ENCODE measurements around the gene SHISAL2B. TPM values are rescaled to one million over a fixed set of nuclear protein-coding genes. Genes with fewer than 3 reads are reported as not detected.
"Not testable (repeated sequence)": the region's sequence is repeated elsewhere in the genome, so short reads cannot be mapped to it uniquely, and the experiment has no call there.

SHISAL2B gene
- total RNA-seq, 2 donors from 2014 or later: 0.99 to 9.9 TPM

- no peaks in the 10 kb centered on the region for H3K27me3 ChIP-seq
- 49 to 60% methylated on average over 3 of the region's 3 CpGs for WGBS, 2 donors
- no peak for DNase-seq
- intact Hi-C loops (cut with DNase I): no loop called here
- H3K4me3 ChIP-seq: no peak overlapping the region
- H3K27ac ChIP-seq: no peak overlapping the region
- H3K9me3 ChIP-seq: no peaks in the 10 kb centered on the region
- peaks cover 6% of the 10 kb centered on the region for H3K4me1 ChIP-seq
- H3K36me3 ChIP-seq (replicated peaks in 1 of 2; ENCODE audit: insufficient read depth in 1 of 2, low read depth in 2 of 2): no peaks in the 10 kb centered on the region
- no peak for ATAC-seq
- TF ChIP-seq CTCF (IDR thresholded peaks at IDR 0.05): no peak
- TF ChIP-seq POLR2A (IDR thresholded peaks at IDR 0.05): no peak
These were observed 36.3 kb upstream of the SHISAL2B start for GRCh38 chr5:64653766-64654560.

GRCh38 chr5:64654561-64654938 lies 35.8 kb upstream of the SHISAL2B start:
- no peaks in the 10 kb centered on the region for H3K27me3 ChIP-seq
- 22 to 34% methylated on average over 2 of the region's 2 CpGs for WGBS, 2 donors
- intact Hi-C loops (cut with DNase I): no loop called here

DNA sequence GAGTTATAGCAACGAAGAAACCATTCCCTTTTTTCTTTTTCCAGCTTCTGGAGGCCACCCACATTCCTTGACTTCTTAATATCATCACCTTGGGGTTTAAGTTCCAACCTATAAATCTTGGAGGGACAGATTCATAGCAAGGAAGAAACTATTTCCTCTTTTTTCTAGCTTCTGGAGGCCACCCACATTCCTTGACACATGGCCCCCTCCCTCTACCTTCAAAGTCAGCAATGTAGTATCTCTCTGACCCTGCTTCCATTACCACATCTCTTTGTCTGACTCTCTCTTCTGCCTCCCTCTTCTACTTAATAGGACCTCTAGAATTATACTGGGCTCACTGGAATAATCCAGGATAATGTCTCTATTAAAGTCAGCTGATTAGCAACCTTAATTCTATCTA lies 34.7 kb upstream of the SHISAL2B start:
- TF ChIP-seq CTCF (IDR thresholded peaks at IDR 0.05) (no peak), POLR2A (IDR thresholded peaks at IDR 0.05) (no peak)
- peaks cover 6% of the 10 kb centered on the region for H3K4me1 ChIP-seq

More at GRCh38 chr5:64654561-64654938, 35.8 kb upstream of the SHISAL2B start:
- no peak for ATAC-seq
- DNase-seq: no peak
- TF ChIP-seq CTCF (IDR thresholded peaks at IDR 0.05) (no peak), POLR2A (IDR thresholded peaks at IDR 0.05) (no peak)
- H3K36me3 ChIP-seq (replicated peaks in 1 of 2; ENCODE audit: insufficient read depth in 1 of 2, low read depth in 2 of 2): no peaks in the 10 kb centered on the region
- no peak overlapping the region for H3K4me3 ChIP-seq
- H3K4me1 ChIP-seq: peaks cover 6% of the 10 kb centered on the region
- no peak overlapping the region for H3K27ac ChIP-seq
- H3K9me3 ChIP-seq: no peaks in the 10 kb centered on the region

GRCh38 chr5:64659289-64659688 lies 31.0 kb upstream of the SHISAL2B start:
- TF ChIP-seq POLR2A (IDR thresholded peaks at IDR 0.05): no peak
- TF ChIP-seq CTCF (IDR thresholded peaks at IDR 0.05): no peak
- H3K4me1 ChIP-seq: peaks cover 6% of the 10 kb centered on the region
- ATAC-seq (no peak), DNase-seq (no peak)
- no peaks in the 10 kb centered on the region for H3K27me3 ChIP-seq
- 79 to 85% methylated on average over 3 of the region's 3 CpGs for WGBS, 2 donors
- H3K9me3 ChIP-seq: no peaks in the 10 kb centered on the region
- no peak overlapping the region for H3K27ac ChIP-seq
- intact Hi-C loops (cut with DNase I): no loop called here
- no peak overlapping the region for H3K4me3 ChIP-seq
- no peaks in the 10 kb centered on the region for H3K36me3 ChIP-seq (replicated peaks in 1 of 2; ENCODE audit: insufficient read depth in 1 of 2, low read depth in 2 of 2)

More for the DNA sequence above, 34.7 kb upstream of the SHISAL2B start:
- Histone ChIP-seq H3K4me3 (no peak overlapping the region), H3K27ac (no peak overlapping the region), H3K36me3 (replicated peaks in 1 of 2; ENCODE audit: insufficient read depth in 1 of 2, low read depth in 2 of 2) (no peaks in the 10 kb centered on the region), H3K27me3 (no peaks in the 10 kb centered on the region), H3K9me3 (no peaks in the 10 kb centered on the region)
- ATAC-seq (no peak), DNase-seq (no peak)
- intact Hi-C loops (cut with DNase I): no loop called here
- WGBS, 2 donors: 68 to 78% methylated on average over 1 of the region's 1 CpG

DNA sequence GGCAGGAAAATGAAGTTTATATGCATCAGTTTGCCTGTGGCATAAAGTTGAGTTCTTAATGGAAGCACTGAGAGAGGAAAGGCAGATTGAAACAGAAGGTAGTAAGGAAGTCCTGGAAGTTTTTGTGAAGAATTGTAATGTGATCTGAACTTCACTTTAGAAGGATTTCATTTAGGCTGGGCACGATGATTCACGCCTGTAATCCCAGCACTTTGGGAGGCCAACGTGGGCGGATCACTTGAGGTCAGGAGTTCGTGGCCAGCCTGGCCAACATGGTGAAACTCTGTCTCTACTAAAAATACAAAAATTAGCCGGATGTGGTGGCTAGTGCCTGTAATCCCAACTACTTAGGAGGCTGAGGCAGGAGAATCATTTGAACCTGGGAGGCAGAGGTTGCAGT lies 27.1 kb upstream of the SHISAL2B start:
- H3K4me3 ChIP-seq; H3K4me1 ChIP-seq; ATAC-seq; DNase-seq; H3K27me3 ChIP-seq; H3K27ac ChIP-seq; H3K9me3 ChIP-seq; intact Hi-C loops (cut with DNase I); H3K36me3 ChIP-seq (replicated peaks in 1 of 2; ENCODE audit: insufficient read depth in 1 of 2, low read depth in 2 of 2): not testable (repeated sequence)
- 76 to 83% methylated on average over 6 of the region's 6 CpGs for WGBS, 2 donors
